ENCODE data around the gene ZNF692.

The ZNF692 gene

DNA sequence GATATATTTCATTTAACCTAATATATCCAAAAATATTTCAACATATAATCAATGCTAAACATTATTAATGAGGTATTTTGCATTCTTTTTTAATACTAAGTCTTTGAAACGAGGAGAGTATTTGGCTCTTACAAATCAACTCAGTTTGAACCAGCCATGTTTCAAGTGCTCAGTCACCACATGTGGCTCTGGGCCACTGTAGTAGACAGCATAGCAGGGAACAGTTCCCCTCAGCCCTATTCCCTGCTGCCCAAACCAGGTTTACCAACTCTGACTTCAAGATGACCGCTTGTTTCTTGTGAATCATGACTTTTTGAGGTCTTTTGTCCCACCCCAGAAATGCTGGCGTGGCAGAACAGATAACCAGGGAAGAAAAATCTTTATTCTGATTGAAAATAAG is 15.2 kb downstream of the ZNF692 start:
- Mint-ChIP-seq H3K27me3 (ENCODE audit: low read depth) (no peaks in the 10 kb centered on the region), H3K27ac (no peak overlapping the region), H3K4me1 (peaks cover 14% of the 10 kb centered on the region), H3K36me3 (ENCODE audit: low read depth) (peaks cover 19% of the 10 kb centered on the region), H3K9me3 (no peaks in the 10 kb centered on the region), H3K4me3 (no peak overlapping the region)
- TF ChIP-seq CTCF (IDR thresholded peaks at IDR 0.05; ENCODE audit: unreplicated experiment in 3 of 3): no peak

- peaks cover 16% of the 10 kb centered on the region for H3K36me3 Mint-ChIP-seq (ENCODE audit: low read depth)
- no peaks in the 10 kb centered on the region for H3K27me3 Mint-ChIP-seq (ENCODE audit: low read depth)
- no peak overlapping the region for H3K4me3 Mint-ChIP-seq
- no peak for TF ChIP-seq CTCF (IDR thresholded peaks at IDR 0.05; ENCODE audit: unreplicated experiment in 3 of 3)
- H3K27ac Mint-ChIP-seq: no peak overlapping the region
- no peaks in the 10 kb centered on the region for H3K9me3 Mint-ChIP-seq
- peaks cover 14% of the 10 kb centered on the region for H3K4me1 Mint-ChIP-seq
These were observed 16.0 kb downstream of the ZNF692 start for GRCh38 chr1:248842781-248843331.

DNA sequence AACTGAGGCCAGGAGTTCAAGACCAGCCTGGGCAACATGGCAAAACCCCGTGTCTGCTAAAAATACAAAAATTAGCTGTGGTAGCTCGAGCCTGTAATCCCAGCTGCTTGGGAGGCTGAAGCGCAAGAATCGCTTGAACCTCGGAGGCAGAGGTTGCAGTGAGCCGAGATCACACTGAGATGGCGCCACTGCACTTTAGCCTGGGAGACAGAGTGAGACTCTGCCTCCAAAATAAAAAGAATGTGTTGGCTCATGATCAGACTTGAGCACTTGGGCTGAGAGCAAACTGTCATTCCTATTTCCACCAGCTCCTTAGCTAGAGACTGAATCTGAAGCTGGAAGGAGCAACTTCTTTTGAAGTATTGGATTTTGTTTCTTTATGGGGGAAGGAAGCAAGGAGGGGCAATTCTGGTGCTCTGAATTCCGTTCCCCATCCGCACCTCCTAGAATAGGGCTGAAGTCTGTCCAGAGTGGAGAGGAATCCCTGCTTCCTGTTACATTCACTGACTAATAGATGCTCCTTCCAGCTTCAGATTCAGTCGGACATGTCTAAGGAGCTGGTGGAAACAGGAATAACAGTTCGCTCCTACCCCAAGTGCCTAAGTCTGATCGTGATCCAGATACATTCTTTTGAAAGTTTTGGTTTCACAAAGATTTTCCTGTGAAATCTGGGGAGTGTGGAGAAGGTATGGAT is 17.0 kb downstream of the ZNF692 start:
- Mint-ChIP-seq H3K9me3 (no peaks in the 10 kb centered on the region), H3K4me3 (peak overlapping the region; percentile 54 to 85 (median 68)), H3K4me1 (peaks cover 14% of the 10 kb centered on the region), H3K27ac (peak overlapping the region in 2 of 3 experiments; percentile 39 to 68), H3K36me3 (ENCODE audit: low read depth) (peaks cover 13% of the 10 kb centered on the region), H3K27me3 (ENCODE audit: low read depth) (no peaks in the 10 kb centered on the region)
- TF ChIP-seq CTCF (IDR thresholded peaks at IDR 0.05; ENCODE audit: unreplicated experiment in 3 of 3): peak; percentile 37 to 51 (median 47)

GRCh38 chr1:248840946-248841345 is 17.9 kb downstream of the ZNF692 start:
- TF ChIP-seq CTCF (IDR thresholded peaks at IDR 0.05; ENCODE audit: unreplicated experiment in 3 of 3): no peak
- Mint-ChIP-seq H3K9me3 (no peaks in the 10 kb centered on the region), H3K27ac (peak overlapping the region; percentile 19 to 68 (median 39)), H3K4me3 (peak overlapping the region; percentile 56 to 85 (median 68)), H3K27me3 (ENCODE audit: low read depth) (no peaks in the 10 kb centered on the region), H3K36me3 (ENCODE audit: low read depth) (peaks cover 8% of the 10 kb centered on the region), H3K4me1 (peaks cover 14% of the 10 kb centered on the region)

GRCh38 chr1:248839168-248839555 is 19.7 kb downstream of the ZNF692 start:
- no peaks in the 10 kb centered on the region for H3K27me3 Mint-ChIP-seq (ENCODE audit: low read depth)
- TF ChIP-seq CTCF (IDR thresholded peaks at IDR 0.05; ENCODE audit: unreplicated experiment in 3 of 3): no peak

More at GRCh38 chr1:248839168-248839555, 19.7 kb downstream of the ZNF692 start:
- no peaks in the 10 kb centered on the region for H3K36me3 Mint-ChIP-seq (ENCODE audit: low read depth)
- peaks cover 14% of the 10 kb centered on the region for H3K4me1 Mint-ChIP-seq
- H3K9me3 Mint-ChIP-seq: no peaks in the 10 kb centered on the region
- no peak overlapping the region for H3K4me3 Mint-ChIP-seq
- peak overlapping the region in 2 of 3 experiments; percentile 96 to 97 for H3K27ac Mint-ChIP-seq
